OCI-LY7 (cell line): ENCODE measurements around the gene PCYOX1L. TPM values are rescaled to one million over a fixed set of nuclear protein-coding genes. Genes with fewer than 3 reads are reported as not detected.
A peak's percentile ranks its signal among the peaks of the same experiment; 100 is the strongest.

ENCODE experiments used
- BruUV-seq: library from RNA; stranded (reverse); fragments of 400-500 nt; replicated peaks from 2 replicates; lab custom pipeline; 2021; lab: Mats Ljungman, UMichigan
- CTCF ChIA-PET: fragments of 300-600 bp; sonication (Branson Sonifier 250); formaldehyde crosslinking; loops from one replicate; lab custom pipeline; 2022; ENCODE audit warnings: antibody characterized with exemption; ENCODE audit not compliant: unreplicated experiment; lab: Charles Lee
- POLR2A ChIA-PET: fragments of 300-600 bp; sonication (Branson Sonifier 250); formaldehyde crosslinking; loops from one replicate; lab custom pipeline; 2022; ENCODE audit warnings: antibody characterized with exemption; lab: Charles Lee
- DNase-seq: peaks from one replicate; pipeline ENCODE4 v3.0.0-alpha.2; 2015; ENCODE audit warnings: low spot score
- H2AFZ ChIP-seq: fragments of 200-600 bp; sonication (generic), shearing (Covaris generic); 2 replicates; pipeline ENCODE4 v1.6.1; 2014; ENCODE audit warnings: mild to moderate bottlenecking, antibody characterized with exemption, low read length, moderate library complexity
- H3K27ac ChIP-seq: fragments of 200-600 bp; sonication (generic); 2 replicates; pipeline ENCODE4 v1.5.1; 2014; ENCODE audit warnings: mixed run types, low read depth, mild to moderate bottlenecking, moderate library complexity, low read length, inconsistent platforms; ENCODE audit not compliant: poor library complexity, severe bottlenecking
- H3K36me3 ChIP-seq: fragments of 200-600 bp; sonication (generic); 2 replicates; pipeline ENCODE4 v1.6.1; 2014; ENCODE audit warnings: mild to moderate bottlenecking, antibody characterized with exemption, low read length, moderate library complexity, mixed read lengths; ENCODE audit not compliant: insufficient read depth
- H3K4me1 ChIP-seq: fragments of 200-600 bp; sonication (generic); 2 replicates; pipeline ENCODE4 v1.5.1; 2014; ENCODE audit warnings: mild to moderate bottlenecking, low read length; ENCODE audit not compliant: insufficient read depth, poor library complexity, severe bottlenecking
- H3K4me2 ChIP-seq: fragments of 200-600 bp; sonication (generic); 2 replicates; pipeline ENCODE4 v1.6.1; 2014; ENCODE audit warnings: mild to moderate bottlenecking, low read length
- H3K4me3 ChIP-seq: fragments of 200-600 bp; sonication (generic); 2 replicates; pipeline ENCODE4 v1.5.1; 2014; ENCODE audit warnings: mild to moderate bottlenecking, low read depth, low read length; ENCODE audit not compliant: poor library complexity, severe bottlenecking
- H3K79me2 ChIP-seq: fragments of 200-600 bp; sonication (generic); 2 replicates; pipeline ENCODE4 v1.6.1; 2016; ENCODE audit warnings: low read depth, mild to moderate bottlenecking, low read length, moderate library complexity, mixed read lengths; ENCODE audit not compliant: insufficient read depth
- H3K9me2 ChIP-seq: fragments of 200-600 bp; sonication (generic); 2 replicates; pipeline ENCODE4 v1.6.1; 2016; ENCODE audit warnings: mild to moderate bottlenecking, low read length, mixed read lengths; ENCODE audit not compliant: insufficient read depth
- H3K9me3 ChIP-seq: fragments of 200-600 bp; sonication (generic); 2 replicates; pipeline ENCODE4 v1.6.1; 2014; ENCODE audit warnings: mild to moderate bottlenecking, mixed run types, low read length, mixed read lengths
- H4K20me1 ChIP-seq: fragments of 200-600 bp; sonication (generic); 2 replicates; pipeline ENCODE4 v1.6.1; 2014; ENCODE audit warnings: mild to moderate bottlenecking, antibody characterized with exemption, low read length, moderate library complexity, mixed read lengths; ENCODE audit not compliant: insufficient read depth
- CTCF ChIP-seq: fragments of 200-600 bp; sonication (generic); conservative IDR thresholded peaks from 2 replicates; pipeline ENCODE4 v1.5.1; 2014; ENCODE audit warnings: mild to moderate bottlenecking, antibody characterized with exemption, low read length, moderate library complexity, mixed read lengths
- EZH2phosphoT487 ChIP-seq: fragments of 200-600 bp; sonication (generic); IDR thresholded peaks from 2 replicates; pipeline ENCODE4 v1.6.1; 2018; ENCODE audit warnings: low read depth, borderline replicate concordance, mild to moderate bottlenecking, mixed run types, antibody characterized with exemption, low read length, moderate library complexity, mixed read lengths
- intact Hi-C: fragments of 100-400 bp; cut with micrococcal nuclease; formaldehyde crosslinking; loops from one replicate; pipeline ENCODE4 v1.10.0; 2022; ENCODE audit not compliant: unreplicated experiment
- total RNA-seq, 2 experiments: library from RNA; depleted of rRNA in 1 of 2; stranded (reverse); fragments of >200 nt in 1 of 2; shearing (Covaris generic) in 1 of 2; gene quantifications; 2 replicates each; pipeline ENCODE4 v1.2.3, GENCODE V29; 2014 to 2022

PCYOX1L gene
- total RNA-seq, 2 experiments from 2014 or later, result 22.5 to 33.3 TPM

GRCh38 chr5:149358868-149359495 is 1.1 kb downstream of the PCYOX1L start:
- BruUV-seq, result TSS peak; percentile 35
- no peak for TF ChIP-seq CTCF
- TF ChIP-seq EZH2phosphoT487, result no peak
- Histone ChIP-seq H2AFZ (no peak overlapping the region), H3K79me2 (peaks cover 32% of the 10 kb centered on the region; the same call in 1 of the 2 replicates), H3K4me2 (peak overlapping the region; percentile 72), H3K36me3 (peaks cover 27% of the 10 kb centered on the region), H3K27ac (peak overlapping the region; percentile 53), H3K4me1 (peaks cover 20% of the 10 kb centered on the region), H4K20me1 (peaks cover 3% of the 10 kb centered on the region; the same call in 1 of the 2 replicates), H3K4me3 (peak overlapping the region; percentile 94), H3K9me3 (no peaks in the 10 kb centered on the region), H3K9me2 (no peaks in the 10 kb centered on the region)
- no peak for DNase-seq
- intact Hi-C loops, result loop anchor here (1.0 kb wide), 1 partner anchor 14 kb away; the partner anchor contains the start of gene GRPEL2
- POLR2A ChIA-PET, result interaction anchor here (0.7 to 12.6 kb wide), 5 partner anchors 14 to 1712 kb away, joined by 3 to 183 read pairs (median 5); partner anchors contain the start of gene GRPEL2
- CTCF ChIA-PET, result no interaction called here

DNA sequence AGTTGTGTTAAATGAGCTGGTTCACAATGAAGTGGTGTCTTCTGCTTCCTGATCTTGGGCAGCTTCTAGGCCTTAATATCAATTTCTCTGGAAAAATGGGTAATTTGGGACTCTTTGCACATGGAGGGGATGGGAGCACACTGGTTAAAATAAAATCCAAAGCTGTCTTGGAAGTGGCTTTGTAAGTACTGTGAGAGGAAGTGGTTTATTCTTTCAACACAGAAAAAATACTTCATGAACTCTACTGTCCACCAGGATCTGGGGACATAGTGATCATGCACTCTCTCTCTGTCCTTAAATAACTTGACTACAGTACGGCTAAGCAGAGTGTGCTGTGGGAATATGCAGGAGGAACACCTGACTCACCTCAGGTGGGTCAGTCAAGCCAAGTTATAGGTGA is 2.4 kb downstream of the PCYOX1L start:
- ChIA-PET CTCF (interaction anchor here (1.9 kb wide), 1 partner anchor 12 kb away, joined by 10 read pairs; no protein-coding TSS in a partner anchor), POLR2A (interaction anchor here (0.7 to 12.6 kb wide), 4 partner anchors 7 to 37 kb away, joined by 3 to 183 read pairs (median 4); partner anchors contain the start of gene GRPEL2)
- H3K4me1 ChIP-seq, result peaks cover 20% of the 10 kb centered on the region
- intact Hi-C loops, result no loop called here
- H3K9me3 ChIP-seq, result no peaks in the 10 kb centered on the region
- peaks cover 3% of the 10 kb centered on the region; the same call in 1 of the 2 replicates for H4K20me1 ChIP-seq
- TF ChIP-seq EZH2phosphoT487 (no peak), CTCF (no peak)
- H3K4me3 ChIP-seq, result no peak overlapping the region
- no peaks in the 10 kb centered on the region for H3K9me2 ChIP-seq
- H2AFZ ChIP-seq, result no peak overlapping the region
- no peak overlapping the region for H3K4me2 ChIP-seq
- H3K79me2 ChIP-seq, result peaks cover 28% of the 10 kb centered on the region; the same call in 1 of the 2 replicates
- no peak for DNase-seq
- no TSS peak for BruUV-seq
- H3K27ac ChIP-seq, result no peak overlapping the region
- peaks cover 14% of the 10 kb centered on the region for H3K36me3 ChIP-seq
